Effector CD8-positive, alpha-beta T cell (primary cell): ENCODE data around the gene ADGRG1.

Experiments used
- DNase-seq: peaks from one replicate; lab custom pipeline; 2025; lab: John Stamatoyannopoulos, UW

Gene ADGRG1

DNA sequence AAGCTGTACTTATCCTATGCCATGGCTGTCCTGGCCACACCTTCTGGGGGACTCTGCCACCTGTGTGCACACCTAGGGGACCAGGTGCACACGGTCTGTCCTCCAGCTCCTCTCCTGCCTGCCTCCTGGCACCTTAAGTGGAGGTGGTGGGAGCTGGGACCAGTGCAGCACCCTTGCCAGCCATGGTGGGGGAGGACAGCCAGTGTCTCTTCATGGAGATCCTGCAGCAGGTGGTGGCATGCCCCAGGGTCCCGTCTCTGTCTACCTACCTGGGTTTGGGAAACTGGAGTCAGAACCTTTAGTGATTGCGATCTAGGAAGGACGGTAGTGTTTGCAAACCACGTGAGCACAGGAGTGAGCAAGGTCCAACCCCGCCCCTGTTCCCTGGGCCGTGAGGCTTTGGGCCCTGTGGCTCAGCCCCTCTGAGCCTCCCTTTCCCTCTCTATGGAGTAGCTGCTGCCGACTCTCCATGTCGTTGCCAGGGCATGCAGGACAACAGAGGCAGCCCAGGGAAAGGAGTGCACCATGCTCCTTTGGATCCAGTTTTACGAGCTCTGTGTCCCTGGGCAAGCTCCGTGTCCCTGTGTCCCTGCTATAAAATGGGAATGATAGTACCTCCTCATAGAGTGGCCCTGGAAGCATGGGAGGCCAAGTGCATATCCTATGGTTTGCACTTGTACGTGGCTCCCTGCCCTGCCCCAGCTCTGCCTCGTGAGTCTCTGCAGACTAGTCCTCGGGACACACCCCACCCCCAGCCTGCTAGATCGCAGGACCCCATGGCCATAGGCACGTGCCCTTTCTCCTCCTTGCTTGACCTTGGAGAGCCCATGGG lies 7.1 kb downstream of the ADGRG1 start:
- DNase-seq = no peak

GRCh38 chr16:57636184-57636583 lies 7.8 kb downstream of the ADGRG1 start:
- no peak for DNase-seq

- DNase-seq = no peak
Measured at GRCh38 chr16:57637020-57637419, 8.6 kb downstream of the ADGRG1 start.

GRCh38 chr16:57637424-57637823 lies 9.0 kb downstream of the ADGRG1 start:
- no peak for DNase-seq

GRCh38 chr16:57637965-57638364 lies 9.5 kb downstream of the ADGRG1 start:
- no peak for DNase-seq

- no peak for DNase-seq
Measured at GRCh38 chr16:57638381-57638780, 10.0 kb downstream of the ADGRG1 start.

DNA sequence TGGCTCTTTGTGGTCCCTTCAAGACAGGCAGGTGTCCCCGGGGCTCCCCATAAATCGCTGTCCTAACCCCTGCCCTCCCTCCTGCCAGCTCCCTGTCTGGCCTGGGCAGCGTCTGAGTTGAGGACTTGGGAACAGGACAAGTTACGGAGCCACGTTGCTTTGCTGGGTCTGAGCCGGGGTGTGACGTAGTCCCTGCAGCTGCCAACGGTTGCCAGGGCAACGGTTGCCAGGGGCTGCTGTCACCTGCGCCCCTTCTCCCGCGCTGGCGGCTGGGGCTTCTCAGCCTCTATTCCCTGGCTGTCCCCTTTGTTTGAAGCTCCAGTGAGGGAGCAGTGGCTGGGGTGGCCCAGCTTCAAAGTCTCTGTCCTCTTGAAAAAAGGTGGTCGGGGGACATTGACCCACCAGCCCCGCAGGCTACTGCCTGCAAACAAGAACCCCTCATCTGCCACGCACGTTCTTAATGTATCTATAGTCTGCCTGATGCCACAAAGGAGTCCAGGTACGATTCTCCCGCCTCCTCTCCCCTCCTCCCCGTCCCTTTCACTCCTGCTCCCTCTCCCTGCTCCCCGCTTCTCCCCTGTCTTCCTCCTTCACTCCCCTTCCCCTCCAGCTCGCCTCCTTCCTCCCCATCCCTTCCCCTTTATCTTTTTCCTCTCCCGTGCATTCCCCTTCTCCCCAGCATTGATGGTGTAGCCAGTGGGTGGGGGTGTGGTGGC lies 10.9 kb downstream of the ADGRG1 start:
- peak; percentile 20 for DNase-seq

- no peak for DNase-seq
Measured at GRCh38 chr16:57640185-57640584, 11.8 kb downstream of the ADGRG1 start.

DNA sequence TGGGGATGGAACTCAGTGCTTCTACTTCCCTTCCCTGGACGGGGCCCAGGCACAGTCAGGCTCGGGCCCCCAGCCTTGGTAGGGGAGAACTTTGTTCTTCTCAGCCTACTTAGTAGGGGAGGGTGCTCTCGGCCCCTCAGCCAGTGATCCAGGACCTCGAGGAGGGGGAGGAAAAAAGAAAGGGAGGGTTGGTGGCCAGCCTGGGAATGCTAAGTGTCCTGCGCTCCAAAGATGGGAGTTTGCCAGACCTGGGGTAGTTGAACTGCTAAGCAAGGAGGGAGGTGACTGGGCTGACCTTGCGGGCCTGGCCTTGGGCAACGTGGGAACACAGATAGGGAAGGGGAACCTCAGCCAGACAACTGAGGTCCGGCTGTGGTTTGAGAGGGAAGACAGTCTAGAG lies 12.2 kb downstream of the ADGRG1 start:
- no peak for DNase-seq

DNA sequence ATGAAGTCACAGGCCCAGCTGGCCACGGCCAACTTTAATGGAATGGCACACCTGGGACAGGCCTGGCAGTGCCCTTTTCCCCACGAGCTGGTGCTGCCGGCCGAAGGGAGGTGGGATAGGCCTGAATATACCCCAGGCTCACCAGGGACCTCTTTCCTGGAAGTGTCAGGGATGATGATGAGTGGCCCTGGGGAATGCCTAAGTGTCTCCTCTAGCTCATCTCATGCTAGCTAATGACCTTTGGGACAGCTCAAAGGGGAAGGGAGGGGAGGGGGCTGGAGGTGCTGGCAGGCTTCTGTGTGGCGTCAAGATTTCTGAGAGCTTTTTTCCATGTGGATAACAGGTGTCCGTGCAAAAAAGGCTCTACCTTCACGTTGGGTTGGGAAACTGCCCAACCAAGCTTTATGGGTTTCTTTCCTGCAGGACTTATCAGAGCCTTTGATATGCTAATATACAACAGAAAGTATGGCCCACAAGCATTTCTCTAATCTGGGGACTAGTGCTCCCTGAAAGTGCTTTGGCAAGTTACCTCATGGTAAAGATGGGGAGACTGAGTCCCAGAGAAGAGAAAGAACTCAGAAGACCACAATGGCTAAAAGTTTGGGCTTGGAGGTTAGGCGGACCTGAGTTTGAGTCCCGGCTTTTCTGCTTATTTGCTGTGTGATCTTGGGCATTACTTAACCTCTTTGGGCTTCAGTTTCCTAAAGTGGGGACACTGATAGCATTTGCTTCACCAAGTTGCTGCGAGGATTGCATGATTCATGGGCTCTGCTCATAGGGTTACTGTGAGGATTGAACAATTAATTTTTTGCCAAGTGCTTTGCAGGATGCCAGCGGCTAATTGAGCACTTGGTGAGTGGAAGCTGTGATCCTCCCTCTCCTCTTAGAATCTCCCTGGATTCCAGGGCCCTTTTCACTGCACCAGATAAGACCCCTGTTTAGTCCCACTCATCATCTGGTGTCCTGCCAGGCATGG lies 14.0 kb downstream of the ADGRG1 start:
- no peak for DNase-seq

GRCh38 chr16:57643147-57643874 lies 14.9 kb downstream of the ADGRG1 start:
- DNase-seq = no peak

GRCh38 chr16:57643910-57644309 lies 15.5 kb downstream of the ADGRG1 start:
- no peak for DNase-seq

DNA sequence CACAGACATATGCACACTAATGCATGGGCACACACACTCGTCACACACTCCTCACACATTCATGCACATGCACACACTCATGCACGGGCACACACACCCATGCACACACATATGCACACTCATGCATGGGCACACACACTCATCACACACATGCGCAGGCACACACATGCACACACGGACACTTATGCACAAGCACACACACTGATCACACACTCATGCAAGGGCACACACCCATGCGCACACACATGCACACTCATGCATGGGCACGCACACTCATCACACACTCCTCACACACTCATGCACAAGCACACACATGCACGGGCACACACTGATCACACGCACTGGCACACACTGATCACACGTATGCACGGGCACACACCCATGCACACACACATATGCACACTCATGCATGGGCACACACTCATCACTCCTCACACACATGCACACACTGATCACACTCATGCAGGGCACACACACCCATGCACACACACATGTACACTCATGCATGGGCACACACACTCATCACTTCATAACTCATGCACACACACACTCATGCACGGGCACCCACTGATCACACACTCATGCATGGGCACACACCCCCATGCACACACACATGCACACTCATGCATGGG lies 16.1 kb downstream of the ADGRG1 start:
- DNase-seq = no peak

- DNase-seq = no peak
Measured at GRCh38 chr16:57645169-57645568, 16.7 kb downstream of the ADGRG1 start.

- no peak for DNase-seq
Measured at GRCh38 chr16:57645691-57646387, 17.4 kb downstream of the ADGRG1 start.

DNA sequence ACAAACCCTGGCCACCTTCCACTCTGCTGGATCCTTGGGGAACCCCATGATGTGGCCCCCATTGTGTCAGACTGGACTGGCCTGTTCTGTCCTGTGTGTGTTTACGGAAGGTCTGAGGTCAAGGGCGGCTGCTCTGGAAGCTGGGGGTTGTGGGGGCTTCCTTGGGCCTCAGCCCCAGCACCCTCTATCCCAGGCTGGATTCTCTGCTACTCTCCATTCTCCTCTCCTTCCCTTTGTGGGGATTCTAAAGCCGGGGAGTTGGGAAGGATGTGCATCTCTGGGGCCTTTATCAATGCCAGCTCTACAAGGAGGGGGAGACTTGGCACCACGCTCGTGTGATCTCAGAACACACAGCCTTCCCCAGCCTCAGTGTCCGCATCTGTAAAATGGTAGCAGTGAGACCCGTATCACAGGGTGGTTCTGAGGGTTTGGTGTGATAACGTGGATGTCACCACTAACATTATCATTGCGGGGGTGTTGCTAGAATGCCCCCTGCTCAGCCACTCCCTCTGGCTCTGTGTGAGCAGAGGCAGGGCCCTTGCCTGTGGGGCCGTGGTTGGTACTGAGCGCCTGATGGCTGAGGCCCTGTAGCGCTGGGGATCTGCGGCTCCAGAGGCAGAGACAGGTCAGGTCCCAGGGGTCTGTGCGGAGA lies 18.1 kb downstream of the ADGRG1 start:
- no peak for DNase-seq

GRCh38 chr16:57647136-57647875 lies 18.9 kb downstream of the ADGRG1 start:
- no peak for DNase-seq

DNA sequence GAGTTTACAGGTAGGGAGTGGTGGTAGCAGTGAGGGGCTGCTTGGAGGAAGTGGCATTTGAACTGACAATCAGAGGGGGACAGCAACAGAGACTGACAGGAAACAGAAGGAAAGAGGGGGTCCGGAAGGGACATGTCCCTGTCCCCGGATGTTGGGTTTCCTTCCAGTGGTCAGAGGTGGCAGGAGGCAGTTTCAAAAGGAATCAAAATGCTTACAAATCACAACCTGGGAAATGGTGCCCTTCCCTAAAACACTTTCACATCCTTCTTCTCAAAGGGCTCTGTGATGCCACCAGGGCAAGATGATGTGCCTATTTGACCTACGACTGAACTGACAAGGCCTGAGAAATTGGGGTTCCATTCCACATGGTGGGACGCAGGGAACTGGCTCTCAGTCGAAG lies 19.7 kb downstream of the ADGRG1 start:
- DNase-seq = no peak
